Gastroesophageal sphincter (tissue), 4 donors: Measurements from ENCODE around the gene DIP2C. TPM values are rescaled to one million over a fixed set of nuclear protein-coding genes. Genes with fewer than 3 reads are reported as not detected.

Experiments used
- ATAC-seq: fragments of 150-250 bp; one replicate; pipeline ENCODE4 v1.9.1; 2016; ENCODE audit warnings: mild to moderate bottlenecking, moderate library complexity
- H3K27ac ChIP-seq, 4 donors: fragments of 200-600 bp; sonication (generic) in 3 of 4; 1 replicate in 3 of 4; 2 replicates in 1 of 4; pipeline ENCODE4 v1.5.1; 2016 to 2019
- H3K27me3 ChIP-seq: fragments of 200-600 bp; sonication (generic); one replicate; pipeline ENCODE4 v1.5.1; 2019
- H3K36me3 ChIP-seq, 2 donors: fragments of 200-600 bp; sonication (generic); one replicate each; pipeline ENCODE4 v1.5.1; 2019; ENCODE audit warnings: control low read depth in 1 of 2
- H3K4me1 ChIP-seq, 3 donors: fragments of 200-600 bp; sonication (generic); 1 replicate in 2 of 3; 2 replicates in 1 of 3; pipeline ENCODE4 v1.5.1; 2016 to 2019; ENCODE audit warnings: control low read depth in 2 of 3
- H3K4me3 ChIP-seq, 2 donors: fragments of 200-600 bp; sonication (generic); one replicate each; pipeline ENCODE4 v1.5.1; 2019; ENCODE audit warnings: mild to moderate bottlenecking in 1 of 2, moderate library complexity in 1 of 2
- H3K9me3 ChIP-seq, 3 donors: fragments of 200-600 bp; sonication (generic); one replicate each; pipeline ENCODE4 v1.5.1; 2017 to 2019; ENCODE audit warnings: control low read depth in 2 of 3
- EP300 ChIP-seq: sonication (generic); formaldehyde crosslinking; IDR thresholded peaks from one replicate; pipeline ENCODE4 v1.6.1; 2017; ENCODE audit warnings: antibody characterized with exemption, mild to moderate bottlenecking
- POLR2A ChIP-seq, 2 donors: fragments of 450-650 bp; IDR thresholded peaks; one replicate each; pipeline ENCODE4 v1.6.1; 2017; ENCODE audit warnings: antibody characterized with exemption in 2 of 2, mild to moderate bottlenecking in 2 of 2, moderate library complexity in 1 of 2
- POLR2AphosphoS5 ChIP-seq: sonication (generic); formaldehyde crosslinking; IDR thresholded peaks from one replicate; pipeline ENCODE4 v1.6.1; 2017; ENCODE audit warnings: antibody characterized with exemption
- WGBS, 2 donors: methylation state at CpG; one replicate each; pipeline ENCODE4 v1.1.5; 2018; ENCODE audit warnings: low coverage in 1 of 2; 5-methylcytosine and 5-hydroxymethylcytosine counted together
- total RNA-seq, 4 donors: library from RNA; depleted of rRNA; stranded (reverse); fragments of >200 nt; gene quantifications; one replicate each; pipeline ENCODE4 v1.1.0, GENCODE V29; 2016
- TF ChIP-seq, protein P1 (sequence below), 4 experiments: fragments of 200-600 bp in 2 of 4; fragments of 450-650 bp in 2 of 4; sonication (generic) in 1 of 4; IDR thresholded peaks; one replicate each; pipeline ENCODE4 v1.5.1; 2017 to 2019; ENCODE audit warnings: antibody characterized with exemption in 4 of 4, mild to moderate bottlenecking in 2 of 4, moderate library complexity in 2 of 4

Gene DIP2C
- total RNA-seq, 4 donors from 2014 or later = 40.8 to 73.8 (median 47.7) TPM

DNA sequence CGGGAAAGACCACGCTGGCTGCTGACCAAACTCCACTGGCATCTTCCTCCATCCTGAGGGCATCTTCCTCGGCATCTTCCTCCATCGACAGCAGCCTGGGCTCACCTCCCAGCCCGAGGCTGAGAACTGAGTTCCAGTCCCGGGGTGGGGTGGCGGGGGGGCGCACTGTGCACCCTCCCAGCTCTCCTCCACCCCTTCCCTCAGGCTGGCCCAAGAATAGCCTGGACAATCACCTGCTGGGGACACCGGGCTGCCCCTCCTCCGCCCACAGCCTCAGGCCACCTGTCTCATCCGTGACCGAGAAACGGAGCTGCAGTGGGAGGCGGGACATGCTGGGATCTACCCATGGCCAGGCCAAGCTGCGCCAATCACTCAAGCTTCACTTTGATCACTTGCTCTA lies 37.2 kb downstream of the DIP2C start:
- Histone ChIP-seq H3K9me3 (no peaks in the 10 kb centered on the region), H3K4me1 (peaks cover 0 to 77% (median 19%) of the 10 kb centered on the region in 3 donors), H3K27me3 (no peaks in the 10 kb centered on the region), H3K27ac (peak overlapping the region in 3 of 4 donors; percentile 85 to 95 (median 86)), H3K36me3 (no peaks in the 10 kb centered on the region), H3K4me3 (no peak overlapping the region)
- TF ChIP-seq, protein P1, sequence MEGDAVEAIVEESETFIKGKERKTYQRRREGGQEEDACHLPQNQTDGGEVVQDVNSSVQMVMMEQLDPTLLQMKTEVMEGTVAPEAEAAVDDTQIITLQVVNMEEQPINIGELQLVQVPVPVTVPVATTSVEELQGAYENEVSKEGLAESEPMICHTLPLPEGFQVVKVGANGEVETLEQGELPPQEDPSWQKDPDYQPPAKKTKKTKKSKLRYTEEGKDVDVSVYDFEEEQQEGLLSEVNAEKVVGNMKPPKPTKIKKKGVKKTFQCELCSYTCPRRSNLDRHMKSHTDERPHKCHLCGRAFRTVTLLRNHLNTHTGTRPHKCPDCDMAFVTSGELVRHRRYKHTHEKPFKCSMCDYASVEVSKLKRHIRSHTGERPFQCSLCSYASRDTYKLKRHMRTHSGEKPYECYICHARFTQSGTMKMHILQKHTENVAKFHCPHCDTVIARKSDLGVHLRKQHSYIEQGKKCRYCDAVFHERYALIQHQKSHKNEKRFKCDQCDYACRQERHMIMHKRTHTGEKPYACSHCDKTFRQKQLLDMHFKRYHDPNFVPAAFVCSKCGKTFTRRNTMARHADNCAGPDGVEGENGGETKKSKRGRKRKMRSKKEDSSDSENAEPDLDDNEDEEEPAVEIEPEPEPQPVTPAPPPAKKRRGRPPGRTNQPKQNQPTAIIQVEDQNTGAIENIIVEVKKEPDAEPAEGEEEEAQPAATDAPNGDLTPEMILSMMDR (IDR thresholded peaks at IDR 0.05) = no peak
- TF ChIP-seq EP300 (no peak), POLR2A (IDR thresholded peaks at IDR 0.05) (no peak), POLR2AphosphoS5 (no peak)
- ATAC-seq = no peak
- WGBS, 2 donors = 92 to 100% methylated on average over 3 to 9 of the region's 15 CpGs

DNA sequence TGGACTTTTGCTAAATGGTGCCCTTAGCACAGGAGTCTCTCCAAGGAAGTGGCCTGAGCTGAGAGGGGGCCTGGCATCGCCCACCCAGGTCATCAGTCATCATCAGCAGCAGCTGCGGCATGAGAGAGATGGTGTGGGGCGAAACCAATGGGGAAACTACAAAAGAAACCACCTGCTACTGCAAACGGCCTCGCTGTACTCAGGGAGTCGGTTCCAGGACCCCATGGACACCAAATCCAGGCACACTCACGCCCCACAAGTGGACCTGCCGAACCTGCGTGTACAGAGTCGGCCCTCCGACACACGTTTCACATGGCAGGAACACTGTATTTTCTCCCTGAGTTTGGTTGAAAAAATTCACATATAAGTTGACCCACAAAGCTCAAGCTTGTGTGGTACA lies 37.8 kb downstream of the DIP2C start:
- TF ChIP-seq, protein P1 (IDR thresholded peaks at IDR 0.05) = no peak
- no peak for TF ChIP-seq POLR2A (IDR thresholded peaks at IDR 0.05)
- no peak for TF ChIP-seq POLR2AphosphoS5
- TF ChIP-seq EP300 = no peak
- no peak for ATAC-seq
- 83 to 94% methylated on average over 9 to 11 of the region's 12 CpGs for WGBS, 2 donors
- peaks cover 0 to 75% (median 19%) of the 10 kb centered on the region in 3 donors for H3K4me1 ChIP-seq
- H3K9me3 ChIP-seq = no peaks in the 10 kb centered on the region
- H3K27ac ChIP-seq = peak overlapping the region in 3 of 4 donors; percentile 85 to 95 (median 86)
- no peaks in the 10 kb centered on the region for H3K36me3 ChIP-seq
- H3K27me3 ChIP-seq = no peaks in the 10 kb centered on the region
- H3K4me3 ChIP-seq = peak overlapping the region in 1 of 2 donors; percentile 45

- H3K36me3 ChIP-seq = no peaks in the 10 kb centered on the region
- peak overlapping the region; percentile 38 to 45 for H3K4me3 ChIP-seq
- H3K27me3 ChIP-seq = no peaks in the 10 kb centered on the region
- peak overlapping the region; percentile 81 to 95 (median 86) for H3K27ac ChIP-seq
- WGBS, 2 donors = 33 to 45% methylated on average over 8 to 12 of the region's 20 CpGs
- H3K9me3 ChIP-seq = no peaks in the 10 kb centered on the region
- TF ChIP-seq POLR2AphosphoS5 (peak; percentile 66), POLR2A (IDR thresholded peaks at IDR 0.05) (no peak)
- peaks cover 0 to 69% (median 19%) of the 10 kb centered on the region in 3 donors for H3K4me1 ChIP-seq
- ATAC-seq = no peak
Observed at GRCh38 chr10:650886-651615, 38.4 kb downstream of the DIP2C start.

- WGBS, 2 donors = 26% methylated on average over 4 of the region's 10 CpGs; no CpG with 5 or more reads in 1 of the 2 donors
- H3K4me3 ChIP-seq = peak overlapping the region; percentile 38 to 45
- peak; percentile 24 for ATAC-seq
Observed at GRCh38 chr10:650441-650851, 39.0 kb downstream of the DIP2C start.

GRCh38 chr10:649798-650440 lies 39.5 kb downstream of the DIP2C start:
- Histone ChIP-seq H3K4me1 (peaks cover 0 to 59% (median 19%) of the 10 kb centered on the region in 3 donors), H3K9me3 (peaks cover 0 to 5% (median 0%) of the 10 kb centered on the region in 3 donors), H3K27me3 (no peaks in the 10 kb centered on the region), H3K4me3 (peak overlapping the region; percentile 38 to 45), H3K27ac (peak overlapping the region; percentile 81 to 95 (median 86)), H3K36me3 (peaks cover 0 to 2% of the 10 kb centered on the region in 2 donors)
- WGBS, 2 donors = 13% methylated on average over 14 of the region's 24 CpGs; no CpG with 5 or more reads in 1 of the 2 donors
- TF ChIP-seq POLR2A (IDR thresholded peaks at IDR 0.05) (peak; percentile 42 to 43), EP300 (peak; percentile 94), POLR2AphosphoS5 (peak; percentile 95)
- TF ChIP-seq, protein P1 (IDR thresholded peaks at IDR 0.05) = no peak
- ATAC-seq = peak; percentile 85

More at GRCh38 chr10:650441-650851, 39.0 kb downstream of the DIP2C start:
- peaks cover 0 to 64% (median 19%) of the 10 kb centered on the region in 3 donors for H3K4me1 ChIP-seq
- no peaks in the 10 kb centered on the region for H3K9me3 ChIP-seq
- no peak for TF ChIP-seq POLR2A (IDR thresholded peaks at IDR 0.05)
- no peak for TF ChIP-seq EP300
- peak; percentile 56 for TF ChIP-seq POLR2AphosphoS5
- TF ChIP-seq, protein P1 (IDR thresholded peaks at IDR 0.05) = no peak
- no peaks in the 10 kb centered on the region for H3K27me3 ChIP-seq
- no peaks in the 10 kb centered on the region for H3K36me3 ChIP-seq
- peak overlapping the region; percentile 81 to 95 (median 86) for H3K27ac ChIP-seq
